Keratinocyte (primary cell): Measurements from ENCODE around the gene COA4. TPM values are rescaled to one million over a fixed set of nuclear protein-coding genes. Genes with fewer than 3 reads are reported as not detected.

Source experiments
- DNase-seq: peaks from one replicate; pipeline ENCODE4 v3.0.0-alpha.2; 2011; ENCODE audit warnings: low read depth, missing footprints, low spot score
- FAIRE-seq: peaks from 2 replicates; lab custom pipeline; 2011; peaks lifted over from hg19 to GRCh38; lab: Jason Lieb, UNC
- H2AFZ ChIP-seq: 2 replicates; pipeline ENCODE4 v1.6.0; 2012; ENCODE audit warnings: low read length, control low read depth, inconsistent platforms; ENCODE audit not compliant: control insufficient read depth
- H3K27ac ChIP-seq: 2 replicates; pipeline ENCODE4 v1.5.1; 2011; ENCODE audit warnings: low read length; ENCODE audit not compliant: control insufficient read depth, insufficient read depth
- H3K27me3 ChIP-seq: 3 replicates; pipeline ENCODE4 v1.6.0; 2011; ENCODE audit warnings: low read length; ENCODE audit not compliant: control insufficient read depth, insufficient read depth; ENCODE audit errors: extremely low read depth
- H3K36me3 ChIP-seq, 2 experiments: 2 replicates in 1 of 2; 3 replicates in 1 of 2; pipeline ENCODE4 v1.5.1; 2011; ENCODE audit warnings: low read length in 2 of 2, mild to moderate bottlenecking in 1 of 2; ENCODE audit not compliant: control insufficient read depth in 2 of 2, insufficient read depth in 2 of 2; ENCODE audit errors: extremely low read depth in 1 of 2
- H3K4me1 ChIP-seq: 3 replicates; pipeline ENCODE4 v1.5.1; 2011; ENCODE audit warnings: low read length; ENCODE audit not compliant: control insufficient read depth, insufficient read depth; ENCODE audit errors: extremely low read depth
- H3K4me2 ChIP-seq: 3 replicates; pipeline ENCODE4 v1.6.0; 2011; ENCODE audit warnings: low read depth, low read length; ENCODE audit not compliant: control insufficient read depth, insufficient read depth; ENCODE audit errors: extremely low read depth
- H3K4me3 ChIP-seq, 3 experiments: fragments of 200-600 bp in 1 of 3; sonication (generic) in 1 of 3; 2 replicates in 2 of 3; 3 replicates in 1 of 3; pipeline ENCODE4 v1.5.1; 2011 to 2016; ENCODE audit warnings: low read length in 3 of 3, mild to moderate bottlenecking in 3 of 3, control low read depth in 2 of 3, inconsistent platforms in 1 of 3, low read depth in 1 of 3, mixed read lengths in 1 of 3, mixed run types in 1 of 3, moderate library complexity in 1 of 3; ENCODE audit not compliant: control insufficient read depth in 2 of 3, insufficient read depth in 2 of 3; ENCODE audit errors: extremely low read depth in 1 of 3
- H3K79me2 ChIP-seq: 2 replicates; pipeline ENCODE4 v1.6.0; 2012; ENCODE audit warnings: low read length; ENCODE audit not compliant: control insufficient read depth, insufficient read depth
- H3K9ac ChIP-seq: 3 replicates; pipeline ENCODE4 v1.6.0; 2011; ENCODE audit warnings: low read length; ENCODE audit not compliant: control insufficient read depth, insufficient read depth; ENCODE audit errors: extremely low read depth
- H3K9me1 ChIP-seq: 3 replicates; pipeline ENCODE4 v1.6.0; 2011; ENCODE audit warnings: low read length; ENCODE audit not compliant: control insufficient read depth, insufficient read depth; ENCODE audit errors: extremely low read depth
- H3K9me3 ChIP-seq: 2 replicates; pipeline ENCODE4 v1.5.1; 2012; ENCODE audit warnings: low read depth, low read length; ENCODE audit not compliant: control insufficient read depth
- H4K20me1 ChIP-seq: 3 replicates; pipeline ENCODE4 v1.6.0; 2011; ENCODE audit warnings: low read length; ENCODE audit not compliant: control insufficient read depth, insufficient read depth; ENCODE audit errors: extremely low read depth
- EZH2 ChIP-seq: IDR thresholded peaks from one replicate; pipeline ENCODE4 v1.6.1; 2012; ENCODE audit warnings: inconsistent platforms, mild to moderate bottlenecking, low read length, moderate library complexity
- dilution Hi-C: fragments of 300-500 bp; cut with MboI; formaldehyde crosslinking; loops from one replicate; pipeline ENCODE4 v1.7.0; 2020; ENCODE audit warnings: low sequenced_read_pairs; ENCODE audit not compliant: extremely low pct_ligation_motif_present
- polyA plus RNA-seq, 5 experiments: library from polyadenylated mRNA; depleted of rRNA in 3 of 5; stranded (reverse) in 3 of 5; stranded (forward) in 1 of 5; unstranded in 1 of 5; fragments of >200 nt; gene quantifications; 1 replicate in 1 of 5; 2 replicates in 3 of 5; 3 replicates in 1 of 5; pipeline versions ENCODE4 v1.2.1 to v1.2.3, GENCODE V29; 2011 to 2012; ENCODE audit warnings: missing spikeins in 2 of 5, low read depth in 1 of 5, low replicate concordance in 1 of 5
- TF ChIP-seq, protein P1 (sequence below), 3 experiments: IDR thresholded peaks in 1 of 3; conservative IDR thresholded peaks in 1 of 3; optimal IDR thresholded peaks in 1 of 3; 2 replicates in 2 of 3; 3 replicates in 1 of 3; pipeline versions ENCODE3 to v1.5.1; 2011; ENCODE audit warnings: low read length in 3 of 3, mild to moderate bottlenecking in 3 of 3, moderate library complexity in 2 of 3, control low read depth in 1 of 3, inconsistent platforms in 1 of 3; ENCODE audit not compliant: insufficient read depth in 2 of 3; ENCODE audit errors: extremely low read depth in 1 of 3

Gene COA4
- polyA plus RNA-seq, 1 donor (not counting 4 experiments of a cell fraction or from before 2014, with no cell fraction given), result 82.2 TPM

DNA sequence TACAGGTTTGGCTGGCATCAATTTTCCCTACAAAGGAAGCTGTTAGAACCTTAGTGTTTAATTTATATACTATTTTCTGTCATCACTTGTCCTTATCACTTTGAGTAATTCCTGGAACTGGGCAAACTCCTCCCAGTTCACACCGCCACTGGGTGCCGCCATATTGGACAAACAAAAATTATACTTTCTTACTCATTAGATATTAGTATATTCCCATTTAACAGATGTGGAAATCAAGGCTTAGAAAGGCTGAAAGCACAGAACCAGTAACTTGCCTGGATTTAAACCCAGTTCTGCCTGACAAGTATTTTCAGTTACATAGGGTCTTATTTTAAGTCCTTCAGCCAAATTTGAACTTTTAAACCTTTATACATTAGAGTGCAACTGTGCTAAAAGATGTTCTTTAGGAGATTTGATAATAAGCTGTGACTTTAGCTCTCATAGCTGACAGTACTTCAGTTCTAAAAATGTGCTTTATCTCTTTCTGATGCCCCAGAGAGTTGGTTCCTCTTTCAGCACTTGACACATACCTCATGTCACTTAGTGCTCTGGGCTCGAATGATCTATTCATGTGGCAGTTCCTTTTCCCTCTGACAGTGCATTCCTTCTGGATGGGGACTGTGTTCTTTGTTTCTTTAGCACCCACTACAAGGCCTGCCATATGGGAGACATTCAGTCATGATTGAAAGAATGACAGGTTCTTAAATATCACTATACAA lies 25.4 kb downstream of the COA4 start:
- Histone ChIP-seq H3K4me1 (peaks cover 18% of the 10 kb centered on the region), H3K36me3 (peaks cover 0 to 6% of the 10 kb centered on the region in 2 experiments), H3K27ac (no peak overlapping the region), H3K4me2 (no peak overlapping the region), H3K79me2 (no peaks in the 10 kb centered on the region), H3K9me3 (no peaks in the 10 kb centered on the region), H3K4me3 (no peak overlapping the region), H3K27me3 (no peaks in the 10 kb centered on the region), H3K9ac (no peak overlapping the region), H2AFZ (no peak overlapping the region), H3K9me1 (no peaks in the 10 kb centered on the region), H4K20me1 (no peaks in the 10 kb centered on the region)
- dilution Hi-C loops, result no loop called here
- no peak for FAIRE-seq
- no peak for DNase-seq
- TF ChIP-seq, protein P1, sequence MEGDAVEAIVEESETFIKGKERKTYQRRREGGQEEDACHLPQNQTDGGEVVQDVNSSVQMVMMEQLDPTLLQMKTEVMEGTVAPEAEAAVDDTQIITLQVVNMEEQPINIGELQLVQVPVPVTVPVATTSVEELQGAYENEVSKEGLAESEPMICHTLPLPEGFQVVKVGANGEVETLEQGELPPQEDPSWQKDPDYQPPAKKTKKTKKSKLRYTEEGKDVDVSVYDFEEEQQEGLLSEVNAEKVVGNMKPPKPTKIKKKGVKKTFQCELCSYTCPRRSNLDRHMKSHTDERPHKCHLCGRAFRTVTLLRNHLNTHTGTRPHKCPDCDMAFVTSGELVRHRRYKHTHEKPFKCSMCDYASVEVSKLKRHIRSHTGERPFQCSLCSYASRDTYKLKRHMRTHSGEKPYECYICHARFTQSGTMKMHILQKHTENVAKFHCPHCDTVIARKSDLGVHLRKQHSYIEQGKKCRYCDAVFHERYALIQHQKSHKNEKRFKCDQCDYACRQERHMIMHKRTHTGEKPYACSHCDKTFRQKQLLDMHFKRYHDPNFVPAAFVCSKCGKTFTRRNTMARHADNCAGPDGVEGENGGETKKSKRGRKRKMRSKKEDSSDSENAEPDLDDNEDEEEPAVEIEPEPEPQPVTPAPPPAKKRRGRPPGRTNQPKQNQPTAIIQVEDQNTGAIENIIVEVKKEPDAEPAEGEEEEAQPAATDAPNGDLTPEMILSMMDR (optimal IDR thresholded peaks at IDR 0.05 in 1 of 3, IDR thresholded peaks at IDR 0.05 in 1 of 3, conservative IDR thresholded peaks at IDR 0.05 in 1 of 3; ENCODE audit: extremely low read depth in 1 of 3, insufficient read depth in 2 of 3, low read length in 3 of 3), result no peak
- no peak for TF ChIP-seq EZH2

GRCh38 chr11:73839123-73839457 lies 37.6 kb downstream of the COA4 start:
- H3K36me3 ChIP-seq, result peaks cover 0 to 3% of the 10 kb centered on the region in 2 experiments
- H3K9me1 ChIP-seq, result no peaks in the 10 kb centered on the region
- no peak for FAIRE-seq
- no peaks in the 10 kb centered on the region for H3K4me1 ChIP-seq
- H3K27me3 ChIP-seq, result no peaks in the 10 kb centered on the region
- dilution Hi-C loops, result no loop called here
- no peaks in the 10 kb centered on the region for H4K20me1 ChIP-seq
- H2AFZ ChIP-seq, result no peak overlapping the region
- no peak overlapping the region for H3K4me3 ChIP-seq
- no peak overlapping the region for H3K27ac ChIP-seq
- H3K9me3 ChIP-seq, result no peaks in the 10 kb centered on the region
- TF ChIP-seq, protein P1 (optimal IDR thresholded peaks at IDR 0.05 in 1 of 3, IDR thresholded peaks at IDR 0.05 in 1 of 3, conservative IDR thresholded peaks at IDR 0.05 in 1 of 3; ENCODE audit: extremely low read depth in 1 of 3, insufficient read depth in 2 of 3, low read length in 3 of 3), result no peak
- no peak for TF ChIP-seq EZH2
- DNase-seq, result no peak
- H3K79me2 ChIP-seq, result no peaks in the 10 kb centered on the region
- no peak overlapping the region for H3K9ac ChIP-seq
- H3K4me2 ChIP-seq, result no peak overlapping the region
